Astrocyte (in vitro differentiated cells and primary cell): ENCODE measurements around the gene POU5F2. TPM values are rescaled to one million over a fixed set of nuclear protein-coding genes. Genes with fewer than 3 reads are reported as not detected.

Experiments
- DNase-seq: peaks from one replicate; pipeline ENCODE4 v3.0.0-alpha.2; 2010; ENCODE audit warnings: low read depth
- FAIRE-seq: peaks from 2 replicates; lab custom pipeline; 2011; peaks lifted over from hg19 to GRCh38; lab: Jason Lieb, UNC
- H2AFZ ChIP-seq: 2 replicates; pipeline ENCODE4 v1.6.0; 2012; ENCODE audit warnings: low read depth, low read length, inconsistent platforms
- H3K27ac ChIP-seq: 2 replicates; pipeline ENCODE4 v1.5.1; 2011; ENCODE audit warnings: low read depth, low read length, inconsistent platforms
- H3K27me3 ChIP-seq: 2 replicates; pipeline ENCODE4 v1.6.0; 2011; ENCODE audit warnings: low read length, inconsistent platforms; ENCODE audit not compliant: insufficient read depth
- H3K36me3 ChIP-seq: 2 replicates; pipeline ENCODE4 v1.5.1; 2011; ENCODE audit warnings: low read length, inconsistent platforms; ENCODE audit not compliant: insufficient read depth
- H3K4me1 ChIP-seq: 2 replicates; pipeline ENCODE4 v1.5.1; 2011; ENCODE audit warnings: low read length, inconsistent platforms; ENCODE audit not compliant: insufficient read depth
- H3K4me2 ChIP-seq: 2 replicates; pipeline ENCODE4 v1.6.0; 2012; ENCODE audit warnings: low read length, inconsistent platforms
- H3K4me3 ChIP-seq: 2 replicates; pipeline ENCODE4 v1.5.1; 2011; ENCODE audit warnings: low read depth, mild to moderate bottlenecking, low read length, inconsistent platforms; ENCODE audit not compliant: insufficient read depth
- H3K79me2 ChIP-seq: 2 replicates; pipeline ENCODE4 v1.6.0; 2012; ENCODE audit warnings: mild to moderate bottlenecking, low read length, inconsistent platforms; ENCODE audit not compliant: insufficient read depth
- H3K9ac ChIP-seq: 2 replicates; pipeline ENCODE4 v1.6.0; 2012; ENCODE audit warnings: mild to moderate bottlenecking, low read length, inconsistent platforms
- H3K9me3 ChIP-seq: 2 replicates; pipeline ENCODE4 v1.5.1; 2012; ENCODE audit warnings: low read depth, mild to moderate bottlenecking, low read length, inconsistent platforms; ENCODE audit not compliant: insufficient read depth
- H4K20me1 ChIP-seq: 2 replicates; pipeline ENCODE4 v1.6.0; 2012; ENCODE audit warnings: low read length, inconsistent platforms; ENCODE audit not compliant: insufficient read depth
- H3K27ac Mint-ChIP-seq: one replicate; pipeline ENCODE4 v1.8.0; 2021; ENCODE audit warnings: mild to moderate bottlenecking, mixed read lengths; ENCODE audit not compliant: unreplicated experiment
- H3K27me3 Mint-ChIP-seq: one replicate; pipeline ENCODE4 v1.8.0; 2021; ENCODE audit warnings: low read depth, mixed read lengths; ENCODE audit not compliant: unreplicated experiment
- H3K36me3 Mint-ChIP-seq: one replicate; pipeline ENCODE4 v1.8.0; 2021; ENCODE audit warnings: low read depth, mixed read lengths; ENCODE audit not compliant: unreplicated experiment
- H3K4me1 Mint-ChIP-seq: one replicate; pipeline ENCODE4 v1.8.0; 2021; ENCODE audit warnings: low read depth, mixed read lengths; ENCODE audit not compliant: unreplicated experiment
- H3K4me3 Mint-ChIP-seq: one replicate; pipeline ENCODE4 v1.8.0; 2021; ENCODE audit warnings: mild to moderate bottlenecking, moderate library complexity, mixed read lengths; ENCODE audit not compliant: unreplicated experiment
- H3K9me3 Mint-ChIP-seq: one replicate; pipeline ENCODE4 v1.8.0; 2021; ENCODE audit warnings: mild to moderate bottlenecking, mixed read lengths; ENCODE audit not compliant: unreplicated experiment
- EZH2 ChIP-seq: IDR thresholded peaks from 2 replicates; pipeline ENCODE4 v1.6.1; 2012; ENCODE audit warnings: mild to moderate bottlenecking, low read length, inconsistent platforms; ENCODE audit not compliant: insufficient read depth
- total RNA-seq: library from RNA; stranded (reverse); gene quantifications from 2 replicates; pipeline ENCODE4 v1.2.1, GENCODE V29; 2021
- TF ChIP-seq, protein P1 (sequence below): IDR thresholded peaks from 2 replicates; pipeline ENCODE4 v1.5.1; 2011; ENCODE audit warnings: low read depth, mild to moderate bottlenecking, inconsistent platforms, low read length, moderate library complexity; ENCODE audit not compliant: insufficient read depth

POU5F2 gene
- total RNA-seq, 1 donor from 2014 or later = 0.54 TPM

DNA sequence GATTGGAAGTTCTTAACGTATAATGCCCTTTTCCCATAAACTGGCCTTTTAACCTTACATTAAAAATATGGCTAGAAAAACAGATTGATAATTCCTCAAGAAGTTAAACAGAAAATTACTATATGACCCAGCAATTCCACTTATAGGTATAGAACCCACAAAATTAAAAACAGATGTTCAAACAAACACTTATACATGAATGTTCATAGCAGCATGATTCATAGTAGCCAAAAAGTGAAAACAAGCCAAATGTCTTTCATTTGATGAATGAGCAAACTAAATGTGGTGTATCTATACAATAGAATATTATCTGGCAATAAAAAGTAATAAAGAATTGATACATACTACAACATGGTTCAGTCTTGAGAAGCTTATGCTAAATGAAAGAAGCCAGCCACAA lies 35.5 kb downstream of the POU5F2 start:
- Histone ChIP-seq H3K4me3 (no peak overlapping the region), H3K4me2 (peak overlapping the region; percentile 33), H3K27ac (no peak overlapping the region), H3K36me3 (no peaks in the 10 kb centered on the region), H3K27me3 (no peaks in the 10 kb centered on the region), H2AFZ (no peak overlapping the region), H4K20me1 (no peaks in the 10 kb centered on the region), H3K9ac (no peak overlapping the region), H3K79me2 (no peaks in the 10 kb centered on the region), H3K4me1 (no peaks in the 10 kb centered on the region), H3K9me3 (no peaks in the 10 kb centered on the region)
- Mint-ChIP-seq H3K9me3 (no peaks in the 10 kb centered on the region), H3K36me3 (no peaks in the 10 kb centered on the region), H3K27me3 (peaks cover 2% of the 10 kb centered on the region), H3K4me3 (no peak overlapping the region), H3K4me1 (no peaks in the 10 kb centered on the region), H3K27ac (no peak overlapping the region)
- peak; percentile 64 for DNase-seq
- no peak for FAIRE-seq
- TF ChIP-seq, protein P1, sequence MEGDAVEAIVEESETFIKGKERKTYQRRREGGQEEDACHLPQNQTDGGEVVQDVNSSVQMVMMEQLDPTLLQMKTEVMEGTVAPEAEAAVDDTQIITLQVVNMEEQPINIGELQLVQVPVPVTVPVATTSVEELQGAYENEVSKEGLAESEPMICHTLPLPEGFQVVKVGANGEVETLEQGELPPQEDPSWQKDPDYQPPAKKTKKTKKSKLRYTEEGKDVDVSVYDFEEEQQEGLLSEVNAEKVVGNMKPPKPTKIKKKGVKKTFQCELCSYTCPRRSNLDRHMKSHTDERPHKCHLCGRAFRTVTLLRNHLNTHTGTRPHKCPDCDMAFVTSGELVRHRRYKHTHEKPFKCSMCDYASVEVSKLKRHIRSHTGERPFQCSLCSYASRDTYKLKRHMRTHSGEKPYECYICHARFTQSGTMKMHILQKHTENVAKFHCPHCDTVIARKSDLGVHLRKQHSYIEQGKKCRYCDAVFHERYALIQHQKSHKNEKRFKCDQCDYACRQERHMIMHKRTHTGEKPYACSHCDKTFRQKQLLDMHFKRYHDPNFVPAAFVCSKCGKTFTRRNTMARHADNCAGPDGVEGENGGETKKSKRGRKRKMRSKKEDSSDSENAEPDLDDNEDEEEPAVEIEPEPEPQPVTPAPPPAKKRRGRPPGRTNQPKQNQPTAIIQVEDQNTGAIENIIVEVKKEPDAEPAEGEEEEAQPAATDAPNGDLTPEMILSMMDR = no peak
- no peak for TF ChIP-seq EZH2

DNA sequence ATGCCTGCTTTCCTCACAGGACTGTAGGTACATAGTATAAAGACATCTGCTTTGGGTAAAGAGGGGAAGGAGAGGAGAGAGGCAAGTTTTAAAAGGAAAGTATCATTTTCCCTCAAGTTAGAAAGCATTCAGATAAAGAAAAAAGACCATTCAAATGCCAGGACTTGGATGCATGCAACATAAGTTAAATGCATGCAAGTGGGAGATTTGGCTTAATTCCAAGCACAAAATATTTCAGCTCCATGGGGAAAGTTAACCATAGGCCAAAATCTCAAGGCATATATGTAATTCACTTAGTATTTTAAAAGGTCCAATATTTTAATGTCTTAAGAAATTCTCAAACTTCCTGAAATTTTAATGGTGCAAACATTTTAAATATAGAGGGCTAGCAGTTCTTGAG lies 36.4 kb downstream of the POU5F2 start:
- Histone ChIP-seq H3K9me3 (no peaks in the 10 kb centered on the region), H2AFZ (no peak overlapping the region), H3K27ac (no peak overlapping the region), H3K4me3 (no peak overlapping the region), H3K4me1 (no peaks in the 10 kb centered on the region), H3K4me2 (no peak overlapping the region), H4K20me1 (no peaks in the 10 kb centered on the region), H3K79me2 (no peaks in the 10 kb centered on the region), H3K27me3 (no peaks in the 10 kb centered on the region), H3K9ac (no peak overlapping the region), H3K36me3 (no peaks in the 10 kb centered on the region)
- Mint-ChIP-seq H3K9me3 (no peaks in the 10 kb centered on the region), H3K27ac (no peak overlapping the region), H3K4me3 (no peak overlapping the region), H3K27me3 (peaks cover 2% of the 10 kb centered on the region), H3K4me1 (no peaks in the 10 kb centered on the region), H3K36me3 (no peaks in the 10 kb centered on the region)
- TF ChIP-seq, protein P1 = no peak
- no peak for TF ChIP-seq EZH2
- FAIRE-seq (no peak), DNase-seq (no peak)

GRCh38 chr5:93691997-93692396 lies 49.4 kb downstream of the POU5F2 start:
- H3K9me3 ChIP-seq = no peaks in the 10 kb centered on the region
- no peak overlapping the region for H3K27ac ChIP-seq
- no peak for FAIRE-seq
- H3K27ac Mint-ChIP-seq = no peak overlapping the region
- H3K4me1 ChIP-seq = no peaks in the 10 kb centered on the region
- no peaks in the 10 kb centered on the region for H3K27me3 Mint-ChIP-seq
- H3K4me2 ChIP-seq = no peak overlapping the region
- no peaks in the 10 kb centered on the region for H3K79me2 ChIP-seq
- no peaks in the 10 kb centered on the region for H3K36me3 Mint-ChIP-seq
- no peak overlapping the region for H2AFZ ChIP-seq
- DNase-seq = no peak
- TF ChIP-seq, protein P1 = no peak
- TF ChIP-seq EZH2 = no peak
- peaks cover 15% of the 10 kb centered on the region for H3K9me3 Mint-ChIP-seq
- H3K36me3 ChIP-seq = no peaks in the 10 kb centered on the region
- H4K20me1 ChIP-seq = no peaks in the 10 kb centered on the region
- H3K4me3 ChIP-seq = no peak overlapping the region
- no peaks in the 10 kb centered on the region for H3K4me1 Mint-ChIP-seq
- no peak overlapping the region for H3K4me3 Mint-ChIP-seq
- H3K27me3 ChIP-seq = no peaks in the 10 kb centered on the region
- no peak overlapping the region for H3K9ac ChIP-seq

Other genes with a start within 250 kb of the POU5F2 start
- gene NR2F1-AS1, start 160.4 kb downstream of the POU5F2 start, total RNA-seq = 6.9 and 7.3 TPM in 2 replicates
- 4.3 and 5.1 TPM in 2 replicates for gene NR2F1, start 158.4 kb downstream of the POU5F2 start, total RNA-seq